IMR-90 (cell line): ENCODE data around the gene RTN1. TPM values are rescaled to one million over a fixed set of nuclear protein-coding genes. Genes with fewer than 3 reads are reported as not detected.

Source experiments
- ATAC-seq: fragments of 200-7000 bp; cut with Tn5 transposase; 2 replicates; pipeline ENCODE4 v1.9.1; 2020; ENCODE audit warnings: low read depth, mild to moderate bottlenecking, moderate library complexity
- BruUV-seq: library from RNA; stranded (reverse); fragments of 400-500 nt; replicated peaks from 2 replicates; lab custom pipeline; 2021; lab: Mats Ljungman, UMichigan
- CTCF ChIA-PET: fragments of 300-600 bp; formaldehyde crosslinking; extraction: SDS; loops from one replicate; lab custom pipeline; 2021; ENCODE audit warnings: antibody characterized with exemption; lab: Yijun Ruan, JAX
- POLR2A ChIA-PET: fragments of 300-600 bp; sonication (Branson Sonifier 250); formaldehyde crosslinking; loops from one replicate; lab custom pipeline; 2022; ENCODE audit warnings: antibody characterized with exemption; ENCODE audit not compliant: unreplicated experiment; lab: Charles Lee
- DNase-seq: peaks from one replicate; pipeline ENCODE4 v3.0.0; 2013
- H2AFZ ChIP-seq: replicated peaks from 2 replicates; pipeline ENCODE3; 2013; ENCODE audit warnings: low read length, mild to moderate bottlenecking; ENCODE audit not compliant: poor library complexity
- H2AK5ac ChIP-seq: 2 replicates; pipeline ENCODE4 v1.6.1; 2013; ENCODE audit warnings: low read depth, low read length, inconsistent platforms
- H2AK9ac ChIP-seq: replicated peaks from 2 replicates; pipeline ENCODE3; 2013; ENCODE audit warnings: mild to moderate bottlenecking, low read depth, low read length, moderate library complexity; ENCODE audit not compliant: poor library complexity
- H2BK120ac ChIP-seq: 2 replicates; pipeline ENCODE4 v1.6.1; 2013; ENCODE audit warnings: low read depth, low read length, inconsistent platforms
- H2BK15ac ChIP-seq: 3 replicates; pipeline ENCODE4 v1.6.1; 2013; ENCODE audit warnings: low read depth, low read length, inconsistent platforms
- H2BK20ac ChIP-seq: 2 replicates; pipeline ENCODE4 v1.6.1; 2013; ENCODE audit warnings: low read depth, mild to moderate bottlenecking, inconsistent platforms, low read length, moderate library complexity
- H2BK5ac ChIP-seq: 2 replicates; pipeline ENCODE4 v1.6.1; 2013; ENCODE audit warnings: mild to moderate bottlenecking, low read depth, low read length, inconsistent platforms; ENCODE audit not compliant: poor library complexity, severe bottlenecking
- H3K14ac ChIP-seq: replicated peaks from 2 replicates; pipeline ENCODE4 v1.6.1; 2013; ENCODE audit warnings: low read depth, low read length, inconsistent platforms
- H3K18ac ChIP-seq: 2 replicates; pipeline ENCODE4 v1.6.1; 2013; ENCODE audit warnings: low read depth, low read length, control low read depth
- H3K23ac ChIP-seq: 2 replicates; pipeline ENCODE4 v1.6.1; 2013; ENCODE audit warnings: low read depth, low read length, inconsistent platforms
- H3K27ac ChIP-seq: 2 replicates; pipeline ENCODE4 v1.5.1; 2013; ENCODE audit warnings: mild to moderate bottlenecking, control low read depth, low read length; ENCODE audit not compliant: insufficient read depth
- H3K27me3 ChIP-seq: 2 replicates; pipeline ENCODE4 v1.6.1; 2013; ENCODE audit warnings: low read length; ENCODE audit not compliant: control insufficient read depth, insufficient read depth
- H3K36me3 ChIP-seq: 2 replicates; pipeline ENCODE4 v1.6.1; 2013; ENCODE audit warnings: low read length, mixed read lengths; ENCODE audit not compliant: control insufficient read depth, insufficient read depth
- H3K4ac ChIP-seq: 2 replicates; pipeline ENCODE4 v1.6.1; 2013; ENCODE audit warnings: low read depth, low read length, inconsistent platforms
- H3K4me1 ChIP-seq: 2 replicates; pipeline ENCODE4 v1.6.1; 2013; ENCODE audit warnings: low read length, mixed read lengths; ENCODE audit not compliant: control insufficient read depth, insufficient read depth
- H3K4me2 ChIP-seq: 2 replicates; pipeline ENCODE4 v1.6.1; 2013; ENCODE audit warnings: low read depth, mild to moderate bottlenecking, control low read depth, low read length, moderate library complexity
- H3K4me3 ChIP-seq: 2 replicates; pipeline ENCODE4 v1.5.1; 2013; ENCODE audit warnings: low read depth, mild to moderate bottlenecking, control low read depth, low read length, moderate library complexity; ENCODE audit not compliant: insufficient read depth
- H3K56ac ChIP-seq: 2 replicates; pipeline ENCODE4 v1.6.1; 2013; ENCODE audit warnings: low read length, inconsistent platforms; ENCODE audit not compliant: insufficient read depth; ENCODE audit errors: extremely low read depth
- H3K79me1 ChIP-seq, 2 experiments: 2 replicates each; pipeline ENCODE4 v1.6.1; 2013; ENCODE audit warnings: low read length in 2 of 2, inconsistent platforms in 1 of 2, low read depth in 1 of 2
- H3K9ac ChIP-seq: 2 replicates; pipeline ENCODE4 v1.6.1; 2013; ENCODE audit warnings: low read depth, low read length, control low read depth
- H3K9me1 ChIP-seq: 2 replicates; pipeline ENCODE4 v1.6.1; 2013; ENCODE audit warnings: low read length, inconsistent platforms; ENCODE audit not compliant: insufficient read depth
- H3K9me3 ChIP-seq: 2 replicates; pipeline ENCODE4 v1.6.1; 2013; ENCODE audit warnings: low read length; ENCODE audit not compliant: control insufficient read depth, insufficient read depth
- H4K20me1 ChIP-seq: 2 replicates; pipeline ENCODE4 v1.6.1; 2013; ENCODE audit warnings: low read length, inconsistent platforms; ENCODE audit not compliant: insufficient read depth
- H4K5ac ChIP-seq: 2 replicates; pipeline ENCODE4 v1.6.1; 2013; ENCODE audit warnings: mild to moderate bottlenecking, low read depth, low read length, control low read depth
- H4K8ac ChIP-seq, 2 experiments: 2 replicates each; pipeline ENCODE4 v1.6.1; 2013; ENCODE audit warnings: low read depth in 2 of 2, low read length in 2 of 2, control low read depth in 1 of 2, inconsistent platforms in 1 of 2
- H4K91ac ChIP-seq: 2 replicates; pipeline ENCODE4 v1.6.1; 2013; ENCODE audit warnings: low read depth, low read length, inconsistent platforms; ENCODE audit not compliant: insufficient read depth
- CHD1 ChIP-seq: IDR thresholded peaks from 2 replicates; pipeline ENCODE4 v1.6.1; 2012; ENCODE audit warnings: low read depth, low read length, improper control_type of control experiment
- NFE2L2 ChIP-seq: fragments of 150-350 bp; IDR thresholded peaks from 2 replicates; pipeline ENCODE4 v1.6.1; 2016; ENCODE audit warnings: low read depth, mild to moderate bottlenecking, low read length
- RAD21 ChIP-seq: IDR thresholded peaks from 2 replicates; pipeline ENCODE4 v1.6.1; 2012; ENCODE audit warnings: low read length, improper control_type of control experiment
- WGBS, 2 experiments: methylation state at CpG; one replicate each; pipeline versions ENCODE4 v1.1.5 to v1.1.7; 2013; ENCODE audit warnings: missing lambda C conversion rate in 2 of 2; ENCODE audit not compliant: insufficient read length in 1 of 2; ENCODE audit errors: extremely low coverage in 2 of 2; 5-methylcytosine and 5-hydroxymethylcytosine counted together
- dilution Hi-C: fragments of 300-500 bp; cut with HindIII; formaldehyde crosslinking; loops from one replicate; pipeline ENCODE4 v1.14.3; 2018; ENCODE audit warnings: low sequenced_read_pairs; ENCODE audit not compliant: unreplicated experiment
- in situ Hi-C: fragments of 300-500 bp; cut with MboI; formaldehyde crosslinking; loops from 3 replicates; pipeline ENCODE4 v1.14.3; 2019; ENCODE audit warnings: low sequenced_read_pairs, inconsistent platforms, mixed read lengths
- intact Hi-C: fragments of 100-400 bp; cut with micrococcal nuclease; formaldehyde crosslinking; loops from 2 replicates; pipeline ENCODE4 v1.10.0; 2022
- polyA plus RNA-seq, 3 experiments: library from polyadenylated mRNA; depleted of rRNA; stranded (reverse); fragments of >200 nt; gene quantifications; 2 replicates each; pipeline ENCODE4 v1.2.3, GENCODE V29; 2012; ENCODE audit warnings: low replicate concordance in 1 of 3
- total RNA-seq: library from RNA; depleted of rRNA; stranded (reverse); fragments of >200 nt; gene quantifications from 2 replicates; pipeline ENCODE4 v1.2.3, GENCODE V29; 2012

The RTN1 gene
- total and polyA plus RNA-seq, 2 of the 4 experiments (the other 2 are of a cell fraction), result 0.18 to 0.46 TPM

DNA sequence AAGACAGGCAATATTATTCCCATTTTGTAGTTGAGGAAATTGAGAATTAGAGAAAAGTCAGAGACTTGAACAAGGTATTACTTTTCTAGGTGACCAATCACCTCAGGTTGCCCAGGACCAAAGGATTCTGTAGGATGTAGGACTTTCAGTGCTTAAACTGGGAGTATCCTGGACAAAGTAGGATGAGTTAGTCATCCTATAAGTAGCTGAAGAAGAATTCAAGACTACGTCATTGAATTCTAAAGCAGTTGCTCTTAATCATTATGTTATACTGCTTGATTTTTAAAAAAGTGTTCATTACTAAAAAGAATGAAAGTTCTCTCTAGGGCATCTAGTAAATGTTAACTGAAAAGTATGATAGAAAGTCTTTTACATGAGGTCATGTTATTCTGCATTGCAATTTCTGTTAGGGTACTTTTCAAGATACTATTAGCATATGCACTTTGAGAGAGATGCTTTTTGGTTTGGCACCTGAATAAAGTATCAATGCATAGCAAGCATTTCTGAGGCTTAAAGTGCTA lies 101.7 kb downstream of the RTN1 start:
- H4K8ac ChIP-seq, result no peak overlapping the region
- no peak overlapping the region for H2AFZ ChIP-seq
- no peaks in the 10 kb centered on the region for H3K27me3 ChIP-seq
- no peak overlapping the region for H3K23ac ChIP-seq
- in situ Hi-C loops (no loop called here), intact Hi-C loops (no loop called here), dilution Hi-C loops (no loop called here)
- H3K4me2 ChIP-seq, result no peak overlapping the region
- H2AK5ac ChIP-seq, result no peak overlapping the region
- no peaks in the 10 kb centered on the region for H3K79me1 ChIP-seq
- POLR2A ChIA-PET, result no interaction called here
- H4K91ac ChIP-seq, result no peak overlapping the region
- no CpG with 5 or more reads among the region's 1 CpG for WGBS, 2 experiments
- H3K14ac ChIP-seq, result no peak overlapping the region
- H2BK15ac ChIP-seq, result no peak overlapping the region
- H2AK9ac ChIP-seq, result no peak overlapping the region
- no peak for TF ChIP-seq RAD21
- no peak for TF ChIP-seq NFE2L2
- no peak for TF ChIP-seq CHD1
- no peak overlapping the region for H2BK120ac ChIP-seq
- peak; percentile 54 for ATAC-seq
- H3K27ac ChIP-seq, result no peak overlapping the region
- no peak overlapping the region for H3K4ac ChIP-seq
- no peak overlapping the region for H3K56ac ChIP-seq
- no peak overlapping the region for H4K5ac ChIP-seq
- peak; percentile 5 for DNase-seq
- no peak overlapping the region for H2BK5ac ChIP-seq
- H3K9me1 ChIP-seq, result no peaks in the 10 kb centered on the region
- no peaks in the 10 kb centered on the region for H3K4me1 ChIP-seq
- H3K36me3 ChIP-seq, result no peaks in the 10 kb centered on the region
- H2BK20ac ChIP-seq, result no peak overlapping the region
- BruUV-seq, result no TSS peak
- H4K20me1 ChIP-seq, result no peaks in the 10 kb centered on the region
- no peak overlapping the region for H3K4me3 ChIP-seq
- H3K9ac ChIP-seq, result no peak overlapping the region
- CTCF ChIA-PET, result no interaction called here
- no peak overlapping the region for H3K18ac ChIP-seq
- no peaks in the 10 kb centered on the region for H3K9me3 ChIP-seq
